ENCODE measurements around the gene MFSD2B.
"Not testable (repeated sequence)": the region's sequence is repeated elsewhere in the genome, so short reads cannot be mapped to it uniquely, and the experiment has no call there.

MFSD2B gene

DNA sequence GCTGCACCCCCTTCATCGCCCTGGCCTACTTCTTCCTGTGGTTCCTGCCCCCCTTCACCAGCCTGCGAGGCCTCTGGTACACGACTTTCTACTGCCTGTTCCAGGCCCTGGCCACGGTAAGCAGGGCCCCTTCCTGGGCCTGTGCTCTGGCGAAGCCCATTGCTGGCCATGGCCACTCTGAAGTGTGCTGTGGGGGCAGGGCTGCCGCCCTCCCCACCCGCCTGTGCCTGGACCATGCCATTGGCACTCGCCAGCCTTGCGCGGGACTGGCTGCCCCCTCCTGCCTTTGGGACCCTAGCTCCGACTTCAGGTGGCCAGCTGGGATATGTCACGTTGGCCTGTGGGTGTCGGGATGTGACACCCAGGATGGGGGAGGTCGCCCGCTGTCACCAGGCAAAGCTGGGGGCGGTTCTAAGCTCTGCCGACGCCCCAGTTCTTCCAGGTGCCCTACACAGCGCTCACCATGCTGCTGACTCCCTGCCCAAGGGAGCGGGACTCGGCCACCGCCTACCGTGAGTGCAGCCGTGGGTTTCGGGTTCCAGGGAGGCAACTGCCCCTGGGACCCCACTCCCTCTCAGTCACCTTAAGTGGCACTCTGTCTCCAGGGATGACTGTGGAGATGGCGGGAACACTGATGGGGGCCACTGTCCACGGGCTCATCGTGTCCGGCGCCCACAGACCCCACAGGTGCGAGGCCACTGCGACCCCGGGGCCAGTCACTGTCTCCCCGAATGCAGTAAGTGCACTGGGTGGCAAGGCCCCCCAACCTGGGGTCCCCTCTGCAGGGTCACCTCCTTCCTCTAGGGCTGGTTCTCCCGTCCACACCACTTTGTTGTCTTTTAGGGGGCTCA is 7.2 kb downstream of the MFSD2B start:
- in situ Hi-C loops (cut with HindIII; ENCODE audit: low pct_ligation_motif_present, low pct_unique_long_range_greater_than_20kb, low sequenced_read_pairs) = no loop called here
- DNase-seq = no peak

DNA sequence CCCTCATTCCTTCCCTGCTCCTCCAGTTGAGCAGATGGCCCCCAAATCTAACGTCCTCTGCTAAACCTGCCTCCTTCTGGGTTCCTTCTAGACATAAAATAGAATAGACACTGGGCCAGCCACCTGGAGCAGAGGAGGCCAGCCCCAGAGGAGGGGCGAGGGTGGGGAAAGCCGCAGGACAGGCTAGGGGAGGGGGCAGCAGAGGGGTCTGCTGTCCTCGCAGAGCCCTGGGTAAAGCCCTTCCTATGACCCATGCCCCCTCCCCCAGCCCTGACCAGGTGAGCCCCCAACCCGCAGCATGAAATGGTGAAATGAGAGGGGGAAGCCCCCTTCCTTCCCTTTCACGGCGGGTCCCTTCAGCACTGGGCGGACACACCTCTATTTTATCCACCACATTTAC is 7.8 kb downstream of the MFSD2B start:
- in situ Hi-C loops (cut with HindIII; ENCODE audit: low pct_ligation_motif_present, low pct_unique_long_range_greater_than_20kb, low sequenced_read_pairs) = no loop called here

DNA sequence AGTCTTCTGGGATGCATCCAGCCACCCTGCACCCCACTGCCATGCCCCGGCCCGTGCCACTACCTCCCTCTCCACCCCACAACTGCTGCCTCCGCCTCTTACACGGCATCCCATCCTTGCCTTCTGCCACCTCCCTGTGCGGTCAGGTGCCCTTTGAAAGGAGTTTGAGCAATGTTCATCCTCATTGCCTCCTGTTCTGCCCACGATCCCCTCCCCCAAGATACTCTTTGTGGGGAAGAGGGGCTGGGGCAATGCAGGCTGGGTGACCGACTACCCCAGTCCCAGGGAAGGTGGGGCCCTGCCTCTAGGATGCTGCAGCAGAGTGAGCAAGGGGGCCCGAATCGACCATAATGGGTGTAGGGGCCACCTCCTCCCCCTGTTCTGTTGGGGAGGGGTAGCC is 8.4 kb downstream of the MFSD2B start:
- no peak for DNase-seq
- in situ Hi-C loops (cut with HindIII; ENCODE audit: low pct_ligation_motif_present, low pct_unique_long_range_greater_than_20kb, low sequenced_read_pairs) = no loop called here

More for the DNA sequence above, 7.8 kb downstream of the MFSD2B start:
- DNase-seq = no peak

DNA sequence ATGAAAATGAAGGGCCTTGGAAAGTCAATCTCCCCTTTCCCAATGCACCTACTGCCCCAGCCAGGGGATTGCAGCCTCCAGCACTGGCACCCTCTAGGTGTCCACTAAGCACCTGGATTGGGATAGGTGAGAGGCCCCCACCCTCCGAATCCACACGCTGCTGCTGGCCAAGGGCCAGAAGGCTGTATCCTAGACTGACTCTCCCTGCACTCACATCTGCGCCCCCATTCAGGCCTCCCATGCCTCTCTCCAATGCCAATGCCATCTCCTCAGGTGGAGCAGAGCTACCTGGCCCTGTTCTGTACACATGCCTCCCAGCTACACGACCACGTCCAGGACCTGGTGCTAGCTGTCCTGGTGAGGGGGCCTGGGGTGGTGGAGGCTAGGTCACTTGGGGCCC is 9.8 kb downstream of the MFSD2B start:
- DNase-seq = no peak
- in situ Hi-C loops (cut with HindIII; ENCODE audit: low pct_ligation_motif_present, low pct_unique_long_range_greater_than_20kb, low sequenced_read_pairs) = no loop called here

DNA sequence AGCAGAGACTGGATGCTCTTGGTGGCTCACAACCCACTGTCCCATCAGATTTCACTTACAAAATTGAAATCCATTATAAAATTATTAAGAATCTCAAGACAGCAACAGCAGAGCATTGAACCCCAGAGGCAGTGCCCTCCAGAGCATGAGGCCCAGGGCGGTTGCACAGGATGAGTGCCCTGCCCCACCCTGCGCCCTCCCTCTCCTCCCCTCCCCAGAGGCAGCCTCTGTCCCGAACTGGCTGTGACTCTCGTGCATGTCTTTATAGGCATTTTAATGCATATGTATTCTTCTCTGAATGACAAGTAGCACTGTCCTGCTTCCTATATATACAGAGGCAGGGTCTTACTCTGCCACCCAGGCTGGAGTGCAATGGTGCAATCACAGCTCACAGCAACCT is 10.4 kb downstream of the MFSD2B start:
- in situ Hi-C loops (cut with HindIII; ENCODE audit: low pct_ligation_motif_present, low pct_unique_long_range_greater_than_20kb, low sequenced_read_pairs) = no loop called here
- DNase-seq = no peak

DNA sequence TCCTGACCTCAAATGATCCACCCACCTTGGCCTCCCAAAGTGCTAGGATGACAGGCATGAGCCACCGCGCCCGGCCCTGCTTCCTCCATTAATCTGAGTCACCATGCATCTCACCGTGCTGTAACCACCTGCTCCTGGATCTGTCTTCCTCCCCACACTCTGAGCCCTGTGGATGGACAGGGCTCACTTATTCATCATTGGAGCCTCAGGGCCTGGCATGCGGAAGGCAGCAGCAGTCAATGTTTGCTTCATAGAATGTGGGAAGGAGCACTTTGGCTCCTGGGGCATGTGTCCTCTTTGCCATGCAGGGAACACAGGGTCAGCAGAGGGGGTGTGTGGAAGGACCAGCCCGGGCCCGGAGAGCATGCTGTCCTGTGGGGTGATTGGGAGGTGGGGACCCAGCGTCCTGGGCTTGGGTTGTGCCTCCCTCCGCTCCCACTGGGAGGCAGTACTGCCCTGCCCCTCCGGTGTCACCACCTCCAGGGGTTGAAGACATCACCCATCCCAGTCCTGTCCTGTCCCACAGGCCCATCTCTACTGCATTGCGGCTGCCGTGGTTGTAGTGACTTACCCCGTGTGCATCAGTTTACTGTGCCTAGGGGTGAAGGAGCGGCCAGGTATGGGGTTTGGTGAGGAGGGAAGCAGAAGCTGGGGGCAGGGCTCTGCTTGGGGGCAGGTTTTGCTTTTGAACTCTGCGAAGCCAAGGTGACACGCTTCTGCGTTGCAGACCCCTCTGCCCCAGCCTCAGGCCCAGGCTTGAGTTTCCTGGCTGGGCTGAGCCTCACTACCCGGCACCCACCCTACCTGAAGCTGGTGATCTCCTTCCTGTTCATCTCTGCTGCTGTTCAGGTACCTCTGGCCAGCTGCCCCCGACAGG is 11.5 kb downstream of the MFSD2B start:
- in situ Hi-C loops (cut with HindIII; ENCODE audit: low pct_ligation_motif_present, low pct_unique_long_range_greater_than_20kb, low sequenced_read_pairs) = no loop called here
- DNase-seq = peak; percentile 17

DNA sequence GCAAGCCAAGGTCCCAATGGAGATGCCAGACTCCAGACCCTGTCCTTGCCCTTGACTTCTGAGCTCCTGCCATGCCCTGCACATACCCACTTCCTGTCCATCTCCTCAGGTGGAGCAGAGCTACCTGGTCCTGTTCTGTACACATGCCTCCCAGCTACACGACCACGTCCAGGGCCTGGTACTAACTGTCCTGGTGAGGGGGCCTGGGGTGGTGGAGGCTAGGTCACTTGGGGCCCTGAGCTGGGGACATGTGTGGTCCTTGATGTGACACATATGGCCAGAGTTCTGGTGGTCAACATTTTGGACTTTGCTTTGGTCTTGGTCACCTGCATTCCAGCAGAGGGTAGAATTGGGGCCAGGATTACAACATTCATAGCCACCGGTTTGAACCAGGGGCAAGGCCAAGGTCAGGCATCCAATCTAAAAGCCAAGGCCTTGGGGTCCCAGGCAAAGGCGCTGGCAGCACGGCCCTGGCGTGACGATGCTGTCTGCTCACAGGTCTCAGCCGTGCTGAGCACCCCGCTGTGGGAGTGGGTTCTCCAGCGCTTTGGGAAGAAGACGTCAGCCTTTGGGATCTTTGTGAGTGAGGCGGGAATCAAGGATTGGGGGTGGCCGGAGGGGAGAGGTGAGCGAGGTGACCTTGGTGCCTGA is 12.6 kb downstream of the MFSD2B start:
- in situ Hi-C loops (cut with HindIII; ENCODE audit: low pct_ligation_motif_present, low pct_unique_long_range_greater_than_20kb, low sequenced_read_pairs) = no loop called here
- no peak for DNase-seq

DNA sequence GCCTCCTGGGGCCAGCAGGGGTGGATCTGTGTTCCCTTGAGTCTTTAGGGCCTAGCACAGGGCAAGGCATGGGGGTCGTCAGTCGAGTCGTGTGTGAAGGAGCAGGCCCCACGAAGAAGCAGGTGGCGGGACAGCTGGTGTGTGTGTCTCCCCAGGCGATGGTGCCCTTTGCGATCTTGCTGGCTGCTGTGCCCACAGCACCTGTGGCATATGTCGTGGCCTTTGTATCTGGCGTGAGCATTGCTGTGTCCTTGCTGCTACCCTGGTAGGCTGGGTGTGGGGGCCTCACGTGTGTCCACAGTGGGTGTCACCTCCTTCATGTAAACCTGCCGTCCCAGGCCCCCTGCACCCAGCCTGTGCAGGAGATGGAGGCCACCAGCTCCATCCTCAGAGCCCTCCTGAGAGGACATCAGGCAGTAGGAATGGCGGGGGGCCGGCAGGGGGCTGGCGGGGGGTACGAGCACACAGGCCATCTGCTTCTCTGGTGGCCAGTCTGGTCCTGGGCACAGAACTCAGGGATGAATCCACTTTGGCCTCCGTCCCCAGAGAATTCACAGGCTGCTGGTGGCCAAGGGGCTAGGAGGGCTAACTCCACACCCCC is 13.2 kb downstream of the MFSD2B start:
- no peak for DNase-seq
- in situ Hi-C loops (cut with HindIII; ENCODE audit: low pct_ligation_motif_present, low pct_unique_long_range_greater_than_20kb, low sequenced_read_pairs) = no loop called here

DNA sequence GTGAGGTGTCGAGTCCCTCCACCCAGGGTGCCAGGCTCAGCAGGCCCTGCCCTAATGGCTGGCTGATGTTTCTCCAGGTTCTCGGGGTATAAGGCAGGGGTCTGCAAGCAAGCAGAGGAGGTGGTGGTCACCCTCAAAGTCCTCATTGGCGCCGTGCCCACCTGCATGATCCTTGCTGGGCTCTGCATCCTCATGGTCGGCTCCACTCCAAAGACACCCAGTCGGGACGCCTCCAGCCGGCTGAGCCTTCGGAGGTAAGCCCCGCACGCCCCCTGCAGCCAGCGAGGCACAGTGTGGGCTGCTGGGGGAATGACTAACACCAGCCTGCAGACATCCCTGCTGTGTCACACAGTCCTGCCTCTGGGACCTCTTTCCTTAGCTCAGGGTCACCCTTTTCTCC is 14.1 kb downstream of the MFSD2B start:
- no peak for DNase-seq
- in situ Hi-C loops (cut with HindIII; ENCODE audit: low pct_ligation_motif_present, low pct_unique_long_range_greater_than_20kb, low sequenced_read_pairs) = no loop called here

DNA sequence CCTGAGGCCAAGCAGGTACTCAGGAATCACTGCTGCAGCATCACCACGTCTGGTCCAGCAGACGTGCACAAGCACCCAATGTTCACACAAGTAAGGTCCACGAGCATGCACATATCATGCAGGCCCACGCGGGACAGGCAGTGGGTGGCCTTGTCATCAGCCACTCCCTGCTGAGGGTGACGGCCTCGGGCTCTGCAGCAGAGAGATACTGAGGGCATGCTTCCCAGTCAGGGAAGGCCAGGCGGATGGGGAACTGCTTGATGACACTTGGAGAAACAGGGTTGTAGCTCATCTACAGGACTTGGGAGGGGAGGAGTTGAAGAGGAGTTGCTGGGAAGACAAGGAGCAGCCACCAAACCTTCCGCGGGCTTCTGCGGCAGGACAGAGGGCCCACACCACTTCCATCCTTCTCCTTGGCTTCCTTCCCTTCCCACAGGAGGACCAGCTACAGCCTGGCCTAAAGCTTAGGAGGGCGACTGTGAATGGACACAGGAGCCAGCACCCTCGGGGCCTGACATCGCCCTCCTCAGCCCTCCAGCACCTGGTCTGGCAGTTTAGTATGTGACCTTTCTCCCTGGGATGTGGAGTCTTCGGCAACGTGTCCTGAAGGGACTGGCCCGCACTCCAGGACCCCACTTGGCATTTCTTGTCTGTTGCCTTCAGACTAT is 15.2 kb downstream of the MFSD2B start:
- in situ Hi-C loops (cut with HindIII; ENCODE audit: low pct_ligation_motif_present, low pct_unique_long_range_greater_than_20kb, low sequenced_read_pairs) = no loop called here
- no peak for DNase-seq

DNA sequence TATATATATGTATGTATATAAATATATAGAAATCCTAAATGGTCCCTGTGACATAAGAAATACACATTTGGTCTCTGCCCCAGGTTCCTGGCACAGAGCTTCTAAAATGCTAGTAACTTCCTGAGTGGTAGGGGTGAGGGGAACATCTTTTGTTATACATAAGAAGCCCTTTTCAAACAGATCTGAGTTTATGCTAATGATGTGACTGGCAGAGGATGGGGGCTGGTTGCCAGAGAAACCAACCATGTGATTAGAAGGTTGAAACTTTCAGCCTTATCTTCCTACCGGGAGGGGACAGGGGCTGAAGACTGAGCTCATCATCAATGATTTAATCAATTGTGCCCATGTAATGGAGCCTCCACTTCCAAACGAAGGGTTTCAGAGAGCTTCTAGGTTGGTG is 16.3 kb downstream of the MFSD2B start:
- DNase-seq = no peak

DNA sequence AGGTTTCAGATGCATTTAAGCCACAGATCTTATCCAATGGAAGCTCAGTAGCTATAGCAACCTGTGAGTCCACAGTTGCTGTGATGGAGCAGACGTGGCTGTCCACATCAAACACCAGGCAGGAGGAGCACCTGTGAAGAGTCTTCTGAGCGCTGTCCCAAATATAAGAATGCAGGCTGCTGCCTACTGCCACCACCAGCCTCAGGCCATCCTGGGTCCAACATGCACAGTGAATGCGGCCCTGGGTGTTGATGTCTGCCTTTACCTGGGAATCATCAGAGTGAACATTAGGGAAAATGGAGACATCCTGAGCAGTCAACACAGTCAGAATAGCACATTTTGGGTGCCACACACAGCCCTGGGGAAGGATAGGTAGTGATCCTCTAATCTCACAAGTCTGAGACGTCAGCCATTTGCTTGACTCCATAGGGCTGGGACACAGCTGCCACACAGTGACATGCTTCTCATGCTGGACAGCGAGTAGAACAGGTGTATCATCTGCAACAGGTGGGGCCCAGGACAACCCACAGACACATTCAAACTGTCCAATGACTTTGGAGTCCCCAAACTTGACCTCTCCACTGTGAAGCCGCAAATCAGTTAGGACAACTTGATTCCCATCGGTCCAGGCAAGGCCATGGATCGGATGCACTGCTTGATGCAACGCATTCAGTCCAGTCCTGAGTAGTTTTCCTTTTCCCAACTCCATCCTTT is 29.1 kb downstream of the MFSD2B start:
- no peak for DNase-seq
- in situ Hi-C loops (cut with HindIII; ENCODE audit: low pct_ligation_motif_present, low pct_unique_long_range_greater_than_20kb, low sequenced_read_pairs) = no loop called here

More for the DNA sequence above, 16.3 kb downstream of the MFSD2B start:
- in situ Hi-C loops (cut with HindIII; ENCODE audit: low pct_ligation_motif_present, low pct_unique_long_range_greater_than_20kb, low sequenced_read_pairs) = no loop called here

DNA sequence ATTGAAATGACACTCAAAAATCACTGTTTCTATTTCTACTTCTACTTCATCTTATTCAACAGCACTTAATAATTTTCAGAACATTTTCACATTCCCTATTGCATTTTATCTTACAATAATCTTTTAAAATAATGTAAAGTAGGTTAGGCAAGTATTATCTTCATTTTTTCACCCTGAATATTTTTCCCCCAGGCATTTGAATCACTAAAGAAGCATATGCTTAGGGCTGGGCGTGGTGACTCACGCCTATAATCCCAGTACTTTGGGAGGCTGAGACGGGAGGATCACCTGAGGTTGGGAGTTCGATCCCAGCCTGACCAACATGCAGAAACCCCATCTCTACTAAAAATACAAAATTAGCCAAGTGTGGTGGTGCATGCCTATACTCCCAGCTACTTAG is 30.6 kb downstream of the MFSD2B start:
- in situ Hi-C loops (cut with HindIII; ENCODE audit: low pct_ligation_motif_present, low pct_unique_long_range_greater_than_20kb, low sequenced_read_pairs) = no loop called here
- no peak for DNase-seq

DNA sequence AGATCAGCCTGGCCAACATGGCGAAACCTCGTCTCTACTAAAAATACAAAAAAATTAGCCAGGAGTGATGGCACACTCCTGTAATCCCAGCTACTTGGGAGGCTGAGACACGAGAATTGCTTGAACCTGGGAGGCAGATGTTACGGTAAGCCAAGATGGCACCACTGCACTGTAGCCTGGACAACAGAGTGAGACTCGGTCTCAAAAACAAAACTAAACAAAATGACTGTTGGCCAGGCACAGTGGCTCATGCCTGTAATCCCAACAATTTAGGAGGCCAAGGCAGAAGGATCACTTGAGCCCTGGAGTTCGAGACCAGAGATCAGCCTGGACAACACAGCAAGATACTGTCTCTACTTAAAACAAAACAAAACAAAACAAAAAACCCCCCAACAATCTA is 33.2 kb downstream of the MFSD2B start:
- in situ Hi-C loops (cut with HindIII; ENCODE audit: low pct_ligation_motif_present, low pct_unique_long_range_greater_than_20kb, low sequenced_read_pairs); DNase-seq: not testable (repeated sequence)

DNA sequence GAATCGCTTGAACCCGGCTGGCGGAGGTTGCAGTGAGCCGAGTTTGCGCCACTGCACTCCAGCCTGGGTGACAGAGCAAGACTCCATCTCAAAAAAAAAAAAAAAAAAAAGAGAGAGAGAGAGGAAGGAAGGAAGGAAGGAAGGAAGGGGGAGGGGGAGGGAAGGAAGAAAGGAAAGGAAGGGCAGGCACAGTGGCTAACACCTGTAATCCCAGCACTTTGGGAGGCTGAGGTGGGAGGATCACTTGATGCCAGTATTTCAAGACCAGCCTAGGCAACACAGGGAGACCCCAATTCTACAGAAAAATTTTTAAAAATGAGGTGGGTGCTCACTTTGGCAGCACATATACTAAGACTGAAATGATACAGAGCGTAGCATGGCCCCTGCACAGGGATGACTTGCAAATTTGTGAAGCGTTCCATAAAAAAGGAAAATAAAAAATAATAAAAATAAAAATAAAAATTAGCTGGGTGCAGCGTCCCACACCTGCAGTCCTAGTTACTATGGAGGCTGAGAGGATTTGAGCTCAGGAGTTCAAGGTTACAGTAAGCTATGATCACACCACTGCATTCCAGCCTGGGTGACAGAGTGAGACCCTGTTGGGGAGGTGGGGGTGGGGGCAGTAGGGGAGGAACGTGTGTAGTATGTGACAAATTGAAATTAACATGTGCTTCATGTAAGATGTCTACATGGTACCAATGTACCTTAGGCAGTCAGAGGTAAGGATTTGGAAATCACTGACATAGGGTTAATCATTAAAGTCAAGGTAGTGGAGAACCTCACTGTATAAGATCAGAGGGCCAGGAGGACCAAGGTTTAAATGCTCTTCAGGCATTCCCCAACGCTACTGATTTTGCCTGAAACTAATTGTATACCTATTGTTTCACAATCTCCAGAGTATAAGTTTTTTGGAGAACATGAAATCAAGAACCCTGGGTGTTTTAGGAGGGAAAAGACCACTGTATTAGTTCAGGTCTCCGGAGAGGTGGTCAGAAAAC is 35.9 kb downstream of the MFSD2B start:
- DNase-seq = no peak
- in situ Hi-C loops (cut with HindIII; ENCODE audit: low pct_ligation_motif_present, low pct_unique_long_range_greater_than_20kb, low sequenced_read_pairs) = no loop called here

DNA sequence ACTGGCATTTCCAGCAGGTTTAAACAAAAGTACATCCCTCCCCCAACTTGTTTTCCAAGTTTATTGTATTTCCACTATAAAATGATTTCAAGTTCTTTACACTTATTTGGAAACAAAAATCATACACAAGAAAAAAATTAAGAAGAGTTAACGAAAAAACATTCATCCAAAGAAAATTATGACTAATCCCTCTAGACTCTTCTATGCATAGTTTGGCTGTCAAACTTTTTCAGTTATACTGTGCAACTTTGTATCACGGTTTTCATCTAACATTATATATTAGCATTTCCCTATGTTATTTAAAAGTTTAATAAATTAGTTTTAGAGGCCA is 36.7 kb downstream of the MFSD2B start:
- in situ Hi-C loops (cut with HindIII; ENCODE audit: low pct_ligation_motif_present, low pct_unique_long_range_greater_than_20kb, low sequenced_read_pairs) = no loop called here

More for the DNA sequence above, 36.7 kb downstream of the MFSD2B start:
- DNase-seq = no peak
